HG03175 (cell line): ENCODE measurements around the gene ITPA.

ENCODE experiments used
- ATAC-seq: cut with Tn5 transposase; IDR thresholded peaks from one replicate; pipeline ENCODE4 v1.9.1; 2021; ENCODE audit warnings: mild to moderate bottlenecking, moderate library complexity; ENCODE audit not compliant: unreplicated experiment

The ITPA gene

GRCh38 chr20:3209257-3209945 is at the start of gene ITPA:
Gene ITPA, plus strand, starts transcription at chr20:3209498. Its CDS starts 54 bp downstream, at chr20:3209552.
- peak; percentile 42 for ATAC-seq

- no peak for ATAC-seq
These were observed 48.9 kb upstream of the ITPA start for GRCh38 chr20:3160418-3160817.

GRCh38 chr20:3161316-3162079 is 47.8 kb upstream of the ITPA start:
- ATAC-seq, result no peak

- ATAC-seq, result no peak
These were observed 47.2 kb upstream of the ITPA start for GRCh38 chr20:3162080-3162611.

- ATAC-seq, result no peak
These were observed 45.9 kb upstream of the ITPA start for GRCh38 chr20:3163099-3164042.

- no peak for ATAC-seq
These were observed 45.1 kb upstream of the ITPA start for GRCh38 chr20:3164043-3164762.

DNA sequence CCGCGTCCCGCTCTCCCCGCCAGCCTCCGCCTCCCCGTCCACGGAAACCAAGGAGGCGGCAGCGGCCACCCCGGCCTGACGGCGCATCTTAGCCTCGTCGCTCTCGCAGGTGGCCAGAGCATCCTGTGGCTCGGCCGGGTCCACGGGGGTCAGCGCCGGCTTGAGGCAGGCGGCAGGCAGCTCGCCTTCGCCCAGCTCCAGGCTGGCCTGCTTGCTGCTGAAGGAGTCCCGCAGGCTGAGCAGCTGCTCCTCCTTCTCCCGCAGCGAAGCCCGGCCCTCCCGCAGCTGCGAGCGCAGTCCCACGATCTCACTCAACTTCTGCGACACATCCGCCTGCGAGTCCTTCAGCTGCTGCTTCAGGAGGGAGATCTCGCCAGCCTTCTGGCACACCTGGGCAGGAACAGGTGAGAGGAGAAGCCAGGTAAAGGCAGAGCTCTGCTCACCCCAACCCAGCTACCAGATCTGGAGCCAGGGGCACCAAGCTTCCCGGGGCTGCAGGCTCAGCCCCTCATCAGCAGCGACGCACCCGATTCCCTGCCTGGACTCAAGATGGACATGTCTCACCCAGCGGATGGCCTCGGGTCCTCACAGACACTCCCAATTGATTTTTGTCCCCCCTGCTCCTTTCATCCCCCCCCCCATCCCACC is 44.4 kb upstream of the ITPA start:
- no peak for ATAC-seq

DNA sequence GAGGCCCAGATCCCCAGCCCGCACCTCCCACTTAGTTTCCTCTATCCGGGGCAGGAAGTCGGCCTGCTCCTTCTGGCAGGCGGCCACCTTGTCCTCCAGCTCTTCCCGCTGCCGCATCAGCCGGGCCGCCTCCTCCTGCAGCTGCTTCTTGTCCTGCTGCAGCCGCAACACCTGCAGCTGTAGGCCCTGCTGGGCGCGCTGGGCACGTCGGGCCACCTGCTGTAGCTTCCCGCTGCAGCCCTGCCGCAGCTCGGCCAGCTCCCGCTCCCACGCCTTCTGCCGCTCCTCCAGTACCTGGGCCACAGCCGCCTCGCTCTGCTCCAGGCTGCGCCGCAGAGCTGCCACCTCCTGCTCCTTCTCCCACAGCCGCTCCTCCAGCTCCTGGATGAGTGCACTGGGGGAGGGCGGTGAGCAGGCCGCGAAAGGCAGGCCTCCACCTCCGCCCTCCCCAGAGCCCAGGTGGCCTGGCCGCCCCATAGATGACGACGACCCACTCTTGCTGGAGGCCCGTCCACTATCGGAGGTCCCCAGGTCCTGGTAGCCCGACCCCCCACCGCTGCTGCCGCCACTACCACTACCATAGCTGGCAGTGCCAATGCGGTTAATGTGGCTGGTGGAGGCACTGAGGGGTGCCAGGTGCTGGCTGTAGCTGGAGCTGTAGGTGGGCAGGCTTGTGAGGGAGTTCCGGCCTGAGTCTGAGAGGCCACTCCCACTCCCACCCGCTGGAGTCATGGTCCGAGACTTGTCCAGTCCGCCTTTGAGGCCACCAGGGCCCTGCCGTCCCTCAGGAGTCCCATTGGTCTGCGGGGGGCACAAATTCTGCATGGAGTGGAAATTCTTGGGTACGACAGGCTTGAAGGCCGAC is 43.6 kb upstream of the ITPA start:
- no peak for ATAC-seq

- no peak for ATAC-seq
These were observed 42.9 kb upstream of the ITPA start for GRCh38 chr20:3166338-3166912.

DNA sequence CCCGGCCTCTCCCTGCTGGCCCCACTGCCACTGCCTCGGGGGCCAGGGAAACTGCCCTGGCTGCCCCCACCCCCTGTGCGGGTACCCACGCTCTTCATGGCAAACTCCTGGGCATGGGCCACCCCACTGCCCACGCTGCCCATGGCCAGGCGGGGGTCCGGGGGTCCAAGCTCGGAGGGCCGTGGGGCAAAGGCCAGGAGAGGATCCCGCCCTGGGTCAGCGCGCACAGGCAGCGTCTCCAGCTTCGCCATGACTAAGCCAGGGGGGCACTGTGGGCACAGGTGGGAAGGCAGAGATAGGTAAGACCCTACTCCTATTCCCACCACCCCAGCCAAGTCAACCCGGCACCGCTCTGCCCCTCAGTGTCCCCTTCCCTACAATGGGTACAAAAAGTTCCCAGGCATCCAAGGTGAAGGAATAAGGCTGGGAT is 42.4 kb upstream of the ITPA start:
- ATAC-seq, result no peak

DNA sequence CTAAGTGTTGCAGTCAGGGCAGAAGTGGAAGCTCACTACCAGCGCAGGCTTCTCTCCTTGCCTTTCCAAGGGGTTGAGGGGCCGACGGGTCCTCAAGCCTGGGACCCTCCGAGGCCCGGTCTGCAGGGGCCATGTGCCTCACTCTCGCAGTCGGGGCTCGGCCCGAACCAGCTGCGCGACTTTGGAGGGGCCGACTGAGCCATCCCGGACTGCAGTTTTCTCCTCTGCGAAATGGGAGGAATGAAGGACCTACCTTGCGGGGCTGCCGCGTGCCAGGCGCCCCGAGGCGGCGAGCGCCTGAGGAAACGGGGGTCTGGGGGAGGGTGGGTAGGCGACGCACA is 41.6 kb upstream of the ITPA start:
- ATAC-seq, result no peak

DNA sequence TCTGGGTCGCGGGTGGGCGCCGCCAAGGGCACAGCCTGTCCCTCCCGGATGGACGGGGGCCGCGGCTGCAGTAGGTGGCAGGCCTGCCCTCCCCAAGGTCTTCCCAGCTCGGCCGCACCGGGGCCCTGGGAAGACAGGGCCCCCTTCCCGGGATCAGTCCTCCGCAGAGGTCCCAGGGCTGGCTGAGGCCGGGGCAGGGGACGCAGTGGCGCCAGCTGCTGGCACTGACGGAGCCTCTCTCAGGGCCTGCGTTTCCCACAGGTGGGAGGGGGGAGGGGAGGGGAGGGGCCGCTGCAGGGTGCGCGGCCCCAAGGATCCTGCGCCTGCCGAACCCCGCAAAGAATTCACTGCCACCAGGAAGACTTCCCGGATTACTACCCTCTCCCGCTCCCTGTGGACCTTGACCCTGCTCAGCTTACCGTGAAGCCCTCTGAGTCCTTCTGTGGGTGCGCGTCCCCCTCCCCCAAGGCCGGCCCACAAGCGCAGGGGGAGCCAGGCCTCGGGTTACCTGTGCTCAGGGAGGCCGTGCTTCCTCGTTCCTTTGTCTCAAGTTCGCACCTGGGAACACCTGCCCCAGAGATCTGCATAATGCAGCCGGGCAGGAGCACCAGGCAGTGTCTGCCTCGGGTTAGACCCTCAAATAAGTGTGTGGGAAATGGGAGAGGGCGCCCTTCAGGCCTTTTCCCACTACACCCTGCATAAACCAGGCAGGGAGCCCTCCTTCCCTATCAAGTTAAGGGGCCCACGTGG is 41.0 kb upstream of the ITPA start:
- no peak for ATAC-seq

DNA sequence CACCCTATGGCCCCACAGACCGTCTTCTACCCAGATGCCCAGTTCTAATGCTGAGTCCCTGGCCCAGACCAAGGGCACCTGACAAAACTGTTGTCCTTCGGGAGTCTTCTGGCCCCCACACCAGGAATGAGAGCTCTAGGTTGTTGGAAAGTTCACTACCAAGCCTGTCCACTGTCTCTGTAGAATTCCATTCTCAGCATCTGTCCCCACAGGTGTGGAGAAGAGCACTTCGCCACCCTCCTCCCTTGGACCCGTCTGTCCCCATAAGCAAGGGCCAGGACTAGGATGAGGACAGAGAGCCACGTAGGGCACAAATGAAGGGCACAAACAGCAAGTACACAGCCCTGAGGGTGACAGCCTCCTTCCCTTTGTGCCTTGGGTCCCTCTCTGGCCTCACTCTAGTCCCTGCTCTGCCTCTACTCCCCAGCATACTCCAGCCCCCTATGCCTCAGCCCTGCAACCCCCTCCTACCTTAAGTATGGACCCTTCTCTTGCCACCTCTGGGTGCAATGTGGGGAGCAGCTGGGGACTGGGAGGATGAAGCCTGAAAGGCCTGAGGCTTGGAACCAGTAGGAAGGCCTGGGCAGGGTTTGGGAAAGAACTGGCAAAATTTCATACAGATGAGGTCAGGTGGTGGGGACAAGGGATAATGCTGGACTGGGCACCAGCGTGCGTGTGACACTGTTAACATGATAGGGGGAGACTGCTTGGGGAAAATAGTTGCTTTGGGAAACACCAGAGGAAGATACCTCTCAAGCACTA is 40.3 kb upstream of the ITPA start:
- ATAC-seq, result no peak

- no peak for ATAC-seq
These were observed 37.7 kb upstream of the ITPA start for GRCh38 chr20:3171391-3172125.

DNA sequence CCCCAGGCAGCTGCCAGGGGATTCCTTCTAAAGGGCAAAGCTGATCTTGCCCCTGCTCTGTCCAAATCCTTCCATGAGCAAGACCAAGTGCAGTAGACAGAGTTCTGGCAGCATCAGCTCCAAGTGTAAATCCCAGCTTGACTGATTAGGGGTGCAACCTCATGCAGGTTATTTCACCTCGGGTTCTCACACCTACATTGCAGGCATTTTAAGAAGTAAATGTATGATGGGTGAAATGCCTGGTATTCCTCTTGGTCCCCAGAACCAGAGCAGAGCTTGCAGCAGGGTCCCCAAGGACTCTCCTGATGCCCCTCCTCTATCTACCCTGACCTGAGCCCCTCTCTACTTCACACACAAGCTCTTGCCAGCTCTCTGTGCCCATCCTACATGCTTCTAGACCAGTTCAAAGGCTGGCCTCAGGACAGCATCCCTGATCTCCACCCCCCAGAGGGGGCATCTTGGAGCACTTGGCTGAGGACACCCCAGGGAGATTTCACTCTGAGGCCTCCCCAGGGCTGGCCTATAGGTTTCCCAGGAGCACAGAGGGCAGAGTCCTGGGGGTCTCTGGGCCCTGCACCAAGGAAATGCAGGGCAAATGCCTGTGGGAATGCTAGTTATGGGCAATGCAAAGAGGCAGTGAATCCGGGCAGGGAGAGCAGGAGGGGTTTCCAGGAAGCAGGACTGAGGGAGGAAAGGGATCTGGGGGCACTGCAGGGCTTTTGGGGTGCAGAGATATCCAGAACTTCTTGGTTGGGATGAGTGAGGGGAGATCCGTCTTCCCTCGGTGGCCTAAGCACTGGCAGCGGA is 37.0 kb upstream of the ITPA start:
- no peak for ATAC-seq
